C4-2B (cell line): ENCODE data around the gene TULP1.

Experiments used
- ZFX ChIP-seq: fragments of 450-650 bp; IDR thresholded peaks from 2 replicates; pipeline ENCODE4 v1.6.1; 2017
- TF ChIP-seq, protein P1 (sequence below): fragments of 450-650 bp; conservative IDR thresholded peaks from 2 replicates; pipeline ENCODE4 v1.5.1; 2017; ENCODE audit warnings: mild to moderate bottlenecking

DNA sequence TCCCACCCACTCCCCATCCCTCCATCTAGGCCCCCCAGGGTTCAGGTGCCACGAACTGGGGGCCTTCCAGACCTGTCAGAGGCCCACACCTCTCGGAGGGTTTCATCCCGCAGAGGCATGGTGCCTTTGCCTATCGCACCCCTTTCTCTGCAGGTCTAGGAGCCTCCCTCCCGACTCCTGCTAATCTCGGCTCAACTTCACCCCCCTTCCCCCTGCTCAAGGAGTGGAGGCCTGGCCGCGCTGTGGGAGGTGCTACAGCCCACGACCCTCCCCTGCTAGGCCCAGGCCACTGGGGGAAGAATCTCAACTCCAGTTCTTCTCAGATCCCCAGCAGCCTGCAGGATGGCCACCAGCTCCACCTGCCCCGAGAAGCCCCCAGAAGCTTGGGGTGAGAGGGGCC lies at the start of gene TULP1:
- TF ChIP-seq, protein P1, sequence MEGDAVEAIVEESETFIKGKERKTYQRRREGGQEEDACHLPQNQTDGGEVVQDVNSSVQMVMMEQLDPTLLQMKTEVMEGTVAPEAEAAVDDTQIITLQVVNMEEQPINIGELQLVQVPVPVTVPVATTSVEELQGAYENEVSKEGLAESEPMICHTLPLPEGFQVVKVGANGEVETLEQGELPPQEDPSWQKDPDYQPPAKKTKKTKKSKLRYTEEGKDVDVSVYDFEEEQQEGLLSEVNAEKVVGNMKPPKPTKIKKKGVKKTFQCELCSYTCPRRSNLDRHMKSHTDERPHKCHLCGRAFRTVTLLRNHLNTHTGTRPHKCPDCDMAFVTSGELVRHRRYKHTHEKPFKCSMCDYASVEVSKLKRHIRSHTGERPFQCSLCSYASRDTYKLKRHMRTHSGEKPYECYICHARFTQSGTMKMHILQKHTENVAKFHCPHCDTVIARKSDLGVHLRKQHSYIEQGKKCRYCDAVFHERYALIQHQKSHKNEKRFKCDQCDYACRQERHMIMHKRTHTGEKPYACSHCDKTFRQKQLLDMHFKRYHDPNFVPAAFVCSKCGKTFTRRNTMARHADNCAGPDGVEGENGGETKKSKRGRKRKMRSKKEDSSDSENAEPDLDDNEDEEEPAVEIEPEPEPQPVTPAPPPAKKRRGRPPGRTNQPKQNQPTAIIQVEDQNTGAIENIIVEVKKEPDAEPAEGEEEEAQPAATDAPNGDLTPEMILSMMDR = no peak
- TF ChIP-seq ZFX = no peak
